Panc1 (cell line): Measurements from ENCODE around the gene DPEP1. TPM values are rescaled to one million over a fixed set of nuclear protein-coding genes. Genes with fewer than 3 reads are reported as not detected.

ENCODE experiments used
- ATAC-seq: fragments of 200-7000 bp; cut with Tn5 transposase; 2 replicates; pipeline ENCODE4 v1.9.1; 2020; ENCODE audit warnings: mild to moderate bottlenecking, moderate library complexity
- BruUV-seq: library from RNA; stranded (reverse); fragments of 400-500 nt; replicated peaks from 2 replicates; lab custom pipeline; 2021; lab: Mats Ljungman, UMichigan
- CTCF ChIA-PET: fragments of 300-600 bp; sonication (Branson Sonifier 250); formaldehyde crosslinking; loops from one replicate; lab custom pipeline; 2022; ENCODE audit warnings: antibody characterized with exemption; lab: Charles Lee
- POLR2A ChIA-PET: fragments of 300-600 bp; sonication (Branson Sonifier 250); formaldehyde crosslinking; loops from one replicate; lab custom pipeline; 2022; ENCODE audit warnings: antibody characterized with exemption; lab: Charles Lee
- DNase-seq: peaks from one replicate; pipeline ENCODE4 v3.0.0-alpha.2; 2010; ENCODE audit warnings: low read depth, low spot score
- H3K27ac ChIP-seq: 2 replicates; pipeline ENCODE4 v1.5.1; 2011; ENCODE audit warnings: mild to moderate bottlenecking, low read length, inconsistent platforms
- H3K27me3 ChIP-seq: fragments of 200-500 bp; sonication (Bioruptor generic); 2 replicates; pipeline ENCODE4 v1.6.0; 2014; ENCODE audit warnings: low read length, inconsistent platforms; ENCODE audit not compliant: control insufficient read depth, insufficient read depth
- H3K36me3 ChIP-seq: fragments of 200-500 bp; sonication (Bioruptor generic); 2 replicates; pipeline ENCODE4 v1.5.1; 2014; ENCODE audit warnings: inconsistent platforms, mild to moderate bottlenecking, low read length, moderate library complexity; ENCODE audit not compliant: control insufficient read depth, insufficient read depth
- H3K4me1 ChIP-seq: 2 replicates; pipeline ENCODE4 v1.5.1; 2011; ENCODE audit warnings: inconsistent platforms, mild to moderate bottlenecking, low read length, moderate library complexity; ENCODE audit not compliant: control insufficient read depth, insufficient read depth
- H3K4me3 ChIP-seq, 2 experiments: 2 replicates each; pipeline ENCODE4 v1.5.1; 2011 to 2012; ENCODE audit warnings: low read depth in 2 of 2, low read length in 2 of 2, mild to moderate bottlenecking in 2 of 2, inconsistent platforms in 1 of 2, moderate library complexity in 1 of 2
- H3K9me3 ChIP-seq: fragments of 200-500 bp; sonication (Bioruptor generic); 2 replicates; pipeline ENCODE4 v1.5.1; 2014; ENCODE audit warnings: low read depth, mild to moderate bottlenecking, inconsistent platforms, low read length, moderate library complexity; ENCODE audit not compliant: control insufficient read depth, insufficient read depth
- CTCF ChIP-seq: fragments of 450-650 bp; IDR thresholded peaks from 2 replicates; pipeline ENCODE4 v1.5.1; 2017; ENCODE audit warnings: mild to moderate bottlenecking
- POLR2AphosphoS5 ChIP-seq: IDR thresholded peaks from 2 replicates; pipeline ENCODE4 v1.6.1; 2012; ENCODE audit warnings: mild to moderate bottlenecking, low read depth, low read length, moderate library complexity
- REST ChIP-seq, 2 experiments: IDR thresholded peaks; 2 replicates each; pipeline ENCODE4 v1.6.1; 2011 to 2012; ENCODE audit warnings: low read depth in 2 of 2, control low read depth in 1 of 2, low read length in 1 of 2, mild to moderate bottlenecking in 1 of 2, moderate library complexity in 1 of 2; ENCODE audit not compliant: insufficient read depth in 1 of 2
- SIN3A ChIP-seq: IDR thresholded peaks from 2 replicates; pipeline ENCODE4 v1.6.1; 2012; ENCODE audit warnings: low read depth, mild to moderate bottlenecking, low read length, moderate library complexity, borderline replicate concordance; ENCODE audit not compliant: insufficient read depth
- TCF7L2 ChIP-seq: IDR thresholded peaks from 2 replicates; pipeline ENCODE4 v1.6.1; 2011; ENCODE audit warnings: mild to moderate bottlenecking, low read depth, low read length, inconsistent platforms
- in situ Hi-C: cut with HindIII; loops from 2 replicates; pipeline ENCODE4 v1.10.0; 2016; ENCODE audit warnings: low sequenced_read_pairs, low pct_unique_long_range_greater_than_20kb
- intact Hi-C: fragments of 100-400 bp; cut with micrococcal nuclease; formaldehyde crosslinking; loops from one replicate; pipeline ENCODE4 v1.10.0; 2022; ENCODE audit not compliant: unreplicated experiment
- total RNA-seq: library from RNA; stranded (reverse); gene quantifications from one replicate; pipeline ENCODE4 v1.2.1, GENCODE V29; 2021; ENCODE audit not compliant: unreplicated experiment

The DPEP1 gene
- total RNA-seq, 1 experiment from 2014 or later: 0.18 TPM

GRCh38 chr16:89620406-89620841, 7.0 kb downstream of the DPEP1 start:
- Histone ChIP-seq H3K4me1 (peaks cover 6% of the 10 kb centered on the region; the same call in 1 of the 2 replicates), H3K27ac (no peak overlapping the region), H3K27me3 (no peaks in the 10 kb centered on the region), H3K36me3 (no peaks in the 10 kb centered on the region), H3K4me3 (no peak overlapping the region), H3K9me3 (no peaks in the 10 kb centered on the region)
- POLR2A ChIA-PET: interaction anchor here (0.6 kb wide), 1 partner anchor 10 kb away, joined by 8 read pairs; no protein-coding TSS in a partner anchor
- DNase-seq (no peak), ATAC-seq (no peak)
- in situ Hi-C loops (no loop called here), intact Hi-C loops (no loop called here)
- BruUV-seq: no TSS peak
- CTCF ChIA-PET: no interaction called here
- TF ChIP-seq SIN3A: no peak
- TF ChIP-seq POLR2AphosphoS5: no peak
- TF ChIP-seq TCF7L2: no peak
- no peak for TF ChIP-seq CTCF
- TF ChIP-seq REST (IDR thresholded peaks at IDR 0.05; ENCODE audit: insufficient read depth in 1 of 2, low read depth in 2 of 2, low read length in 1 of 2): no peak

GRCh38 chr16:89621136-89621697, 7.8 kb downstream of the DPEP1 start:
- Histone ChIP-seq H3K27me3 (no peaks in the 10 kb centered on the region), H3K27ac (no peak overlapping the region), H3K4me1 (peaks cover 6% of the 10 kb centered on the region; the same call in 1 of the 2 replicates), H3K9me3 (no peaks in the 10 kb centered on the region), H3K36me3 (no peaks in the 10 kb centered on the region), H3K4me3 (no peak overlapping the region)
- no peak for TF ChIP-seq POLR2AphosphoS5
- no peak for TF ChIP-seq TCF7L2
- no peak for TF ChIP-seq SIN3A
- no peak for TF ChIP-seq CTCF
- no peak for TF ChIP-seq REST (IDR thresholded peaks at IDR 0.05; ENCODE audit: insufficient read depth in 1 of 2, low read depth in 2 of 2, low read length in 1 of 2)
- ChIA-PET CTCF (no interaction called here), POLR2A (interaction anchor here (0.6 kb wide), 1 partner anchor 9 kb away, joined by 8 read pairs; no protein-coding TSS in a partner anchor)
- no TSS peak for BruUV-seq
- intact Hi-C loops (no loop called here), in situ Hi-C loops (no loop called here)
- DNase-seq: no peak
- ATAC-seq: no peak
